RPMI7951 (cell line): Measurements from ENCODE around the gene SLC17A9. TPM values are rescaled to one million over a fixed set of nuclear protein-coding genes. Genes with fewer than 3 reads are reported as not detected.

Source experiments
- DNase-seq: peaks from one replicate; pipeline ENCODE4 v3.0.0-alpha.2; 2012; ENCODE audit warnings: low read depth
- total RNA-seq: library from RNA; depleted of rRNA; stranded (reverse); fragments of >200 nt; shearing (Covaris generic); gene quantifications from 2 replicates; pipeline ENCODE4 v1.2.3, GENCODE V29; 2014

Gene SLC17A9
- total RNA-seq, 1 experiment from 2014 or later: 4.8 TPM

- no peak for DNase-seq
Observed at GRCh38 chr20:62920039-62920645, 32.4 kb upstream of the SLC17A9 start.

- peak; percentile 74 for DNase-seq
Observed at GRCh38 chr20:62921119-62921687, 31.3 kb upstream of the SLC17A9 start.

DNA sequence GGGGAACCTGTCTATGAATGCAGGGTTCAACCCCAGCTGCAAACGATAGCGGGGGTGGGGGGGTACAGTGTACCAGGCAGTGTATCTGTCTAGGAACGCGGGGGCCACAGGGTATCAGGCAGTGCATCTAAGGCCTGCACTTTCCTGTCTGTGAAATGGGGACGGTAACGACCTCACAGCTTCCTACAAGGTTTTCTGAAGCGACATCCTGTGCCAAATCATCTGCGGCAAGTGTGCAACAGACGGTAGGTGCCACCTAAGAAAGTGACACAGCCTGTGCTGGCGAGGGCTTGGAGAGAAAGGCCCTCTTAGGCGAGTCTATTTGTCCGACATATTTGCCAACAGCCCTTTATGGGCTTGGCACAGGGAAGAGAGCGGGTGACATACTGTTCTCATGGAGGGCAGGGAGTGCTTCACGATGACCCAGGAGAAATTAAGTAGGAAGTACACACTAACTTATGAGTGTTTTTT, 30.0 kb upstream of the SLC17A9 start:
- DNase-seq: no peak

- DNase-seq: peak; percentile 93
Observed at GRCh38 chr20:62923059-62923668, 29.3 kb upstream of the SLC17A9 start.

DNA sequence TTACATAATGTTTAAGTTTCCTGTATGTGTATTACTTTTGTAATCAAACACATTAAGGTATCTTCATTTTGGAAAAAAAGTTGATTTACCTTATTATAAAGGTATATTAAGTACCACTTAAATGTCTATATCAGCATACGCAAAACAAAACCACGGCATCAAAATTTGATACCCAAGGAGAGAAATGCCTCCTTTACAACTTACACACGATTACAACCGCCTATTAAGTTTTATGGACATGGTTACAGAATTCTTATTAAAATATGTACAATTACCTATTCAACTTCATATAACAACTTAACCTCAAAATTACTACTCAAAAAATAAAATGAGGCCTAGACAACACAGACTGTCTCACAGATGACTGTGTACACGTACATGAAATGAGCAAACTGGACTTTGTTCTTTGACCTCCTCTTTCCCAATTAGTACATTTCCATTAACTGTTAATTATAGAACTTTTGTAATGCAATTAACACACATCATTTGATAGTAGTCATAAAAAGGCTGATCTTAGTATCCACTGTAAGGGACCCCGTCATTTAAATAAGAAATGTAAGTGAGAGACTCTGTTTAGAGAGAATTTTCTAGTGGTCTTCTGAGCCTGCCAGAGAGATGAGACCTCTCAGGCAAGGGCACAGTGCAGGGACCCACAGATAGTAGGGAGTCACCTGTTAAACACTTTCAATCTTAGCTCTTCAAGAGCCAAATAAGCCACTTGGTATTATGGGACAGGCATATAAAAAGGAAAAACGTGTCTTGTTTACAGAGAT, 28.7 kb upstream of the SLC17A9 start:
- DNase-seq: no peak

DNA sequence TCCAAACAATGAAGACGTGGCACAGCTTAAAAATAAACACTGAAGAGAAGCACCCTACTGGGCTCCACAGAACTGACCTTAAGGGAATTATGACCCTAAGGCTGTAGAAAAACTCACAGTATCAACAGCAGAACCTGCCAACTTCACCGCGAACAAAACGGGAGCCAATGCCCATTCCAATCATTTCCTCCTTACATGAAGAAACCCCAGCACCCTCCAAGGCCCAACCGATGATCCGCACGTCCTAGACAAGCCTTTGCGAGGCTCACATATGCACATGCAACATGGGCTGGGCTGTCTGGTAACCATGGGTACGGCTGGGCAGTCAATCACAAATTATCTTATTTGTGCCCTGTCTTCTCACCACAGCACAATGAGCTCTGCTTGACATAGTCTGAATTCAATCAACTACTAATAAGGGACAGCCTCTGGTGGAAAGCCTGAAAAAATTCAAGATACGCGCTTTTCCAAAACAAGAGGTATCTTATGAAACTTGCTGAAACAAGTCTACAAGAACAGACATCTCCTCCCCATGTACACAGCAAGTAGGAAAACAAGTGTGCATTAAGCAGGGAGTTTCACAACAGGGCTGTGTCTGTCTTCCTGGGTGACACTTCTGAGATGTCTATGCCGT, 27.9 kb upstream of the SLC17A9 start:
- peak; percentile 34 for DNase-seq

DNA sequence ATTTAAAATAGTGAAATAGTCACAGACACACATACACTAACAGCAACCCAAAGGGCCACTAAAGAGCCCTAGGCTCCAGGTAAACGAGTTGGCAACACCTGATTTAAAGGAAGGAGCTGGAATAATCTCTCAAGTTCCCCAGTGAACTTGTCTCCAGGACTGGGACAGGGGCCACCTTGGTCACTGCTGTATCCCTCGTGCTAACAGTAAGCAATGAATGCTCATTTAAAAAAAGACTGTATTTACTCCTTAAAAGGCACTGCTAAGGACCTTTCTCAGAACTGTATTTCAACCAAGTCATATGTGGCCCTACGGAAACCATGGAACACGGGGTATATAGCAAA, 27.5 kb upstream of the SLC17A9 start:
- no peak for DNase-seq

GRCh38 chr20:62925420-62926228, 26.9 kb upstream of the SLC17A9 start:
- DNase-seq: peak; percentile 44

GRCh38 chr20:62926229-62927127, 26.0 kb upstream of the SLC17A9 start, which contains the start of gene DIDO1:
DIDO1 (minus strand) TSS chr20:62926505.
- peak; percentile 87 for DNase-seq

GRCh38 chr20:62927128-62927705, 25.3 kb upstream of the SLC17A9 start:
- no peak for DNase-seq

GRCh38 chr20:62928246-62928939, 24.1 kb upstream of the SLC17A9 start:
- DNase-seq: no peak

DNA sequence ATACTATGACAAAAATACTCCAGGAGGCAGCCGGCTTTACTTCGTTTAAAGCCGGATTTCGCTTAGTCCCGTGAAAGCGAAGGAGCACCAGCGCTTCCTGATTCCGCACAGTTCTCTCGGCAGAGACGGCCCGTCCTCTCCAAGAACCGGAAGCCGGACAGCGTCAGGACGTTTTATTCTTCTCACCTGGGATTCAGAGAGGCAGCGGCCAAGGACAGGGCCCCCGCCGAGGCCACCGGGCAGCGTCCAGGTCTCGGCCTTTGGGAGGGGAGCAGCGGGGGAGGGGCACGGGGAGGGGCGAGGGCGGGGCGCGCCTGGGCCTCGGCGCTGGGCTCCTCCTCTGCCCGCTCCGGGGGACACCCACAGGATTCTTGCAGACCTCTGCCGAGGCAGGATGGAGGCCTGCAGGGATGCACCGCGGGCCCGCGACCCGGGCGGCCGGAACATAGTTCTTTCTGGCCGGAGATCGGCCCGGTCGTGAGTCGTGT, 23.4 kb upstream of the SLC17A9 start:
- peak; percentile 71 for DNase-seq

- DNase-seq: no peak
Observed at GRCh38 chr20:62931464-62931863, 21.0 kb upstream of the SLC17A9 start.

- DNase-seq: no peak
Observed at GRCh38 chr20:62933966-62934365, 18.5 kb upstream of the SLC17A9 start.

- no peak for DNase-seq
Observed at GRCh38 chr20:62935204-62935967, 17.1 kb upstream of the SLC17A9 start.

- DNase-seq: no peak
Observed at GRCh38 chr20:62935968-62936585, 16.4 kb upstream of the SLC17A9 start.

- DNase-seq: peak; percentile 96
Observed at GRCh38 chr20:62937268-62938104, 15.0 kb upstream of the SLC17A9 start.
